ENCODE results near the gene HELZ. TPM values are rescaled to one million over a fixed set of nuclear protein-coding genes. Genes with fewer than 3 reads are reported as not detected.

Gene HELZ
- total and polyA plus RNA-seq, 2 donors (not counting 3 experiments of a cell fraction or from before 2014, with no cell fraction given) = 8.0 to 47.3 TPM

GRCh38 chr17:67049025-67049739 lies 195.8 kb downstream of the HELZ start:
- no peak for TF ChIP-seq POLR2AphosphoS5 (IDR thresholded peaks at IDR 0.05; ENCODE audit: insufficient read depth, low read depth, low read length)
- TF ChIP-seq MAX (IDR thresholded peaks at IDR 0.05; ENCODE audit: insufficient read depth, insufficient read length) = no peak
- TF ChIP-seq FOS (IDR thresholded peaks at IDR 0.05; ENCODE audit: borderline replicate concordance, insufficient read depth, low read length) = no peak
- no peak for TF ChIP-seq GATA2 (IDR thresholded peaks at IDR 0.05; ENCODE audit: insufficient read depth, insufficient read length, low read depth, low read length)
- no peak for TF ChIP-seq MYC (IDR thresholded peaks at IDR 0.05; ENCODE audit: low read depth, low read length)
- TF ChIP-seq JUN (IDR thresholded peaks at IDR 0.05; ENCODE audit: borderline replicate concordance, insufficient read depth, insufficient read length, low read depth) = no peak
- no peak for TF ChIP-seq EZH2 (IDR thresholded peaks at IDR 0.05; ENCODE audit: borderline replicate concordance, low read depth, low read length, severe bottlenecking)
- TF ChIP-seq POLR2A (IDR thresholded peaks at IDR 0.05; ENCODE audit: low read depth, low read length) = no peak
- no peak for TF ChIP-seq CTCF (IDR thresholded peaks at IDR 0.05; ENCODE audit: extremely low read depth in 1 of 2, insufficient read depth in 1 of 2, low read depth in 1 of 2, low read length in 2 of 2)
- H2AFZ ChIP-seq (ENCODE audit: low read depth, low read length) = no peak overlapping the region
- BruUV-seq (replicated peaks) = no TSS peak
- H3K9me1 ChIP-seq (replicated peaks; ENCODE audit: control insufficient read depth, extremely low read depth, insufficient read depth, low read length) = no peaks in the 10 kb centered on the region
- H4K20me1 ChIP-seq (replicated peaks; ENCODE audit: control insufficient read depth, extremely low read depth, insufficient read depth, low read length) = no peaks in the 10 kb centered on the region
- H3K9me3 ChIP-seq (replicated peaks; ENCODE audit: control insufficient read depth, insufficient read depth, low read length) = peaks cover 2% of the 10 kb centered on the region
- dilution Hi-C loops (cut with MboI; ENCODE audit: extremely low pct_ligation_motif_present, low sequenced_read_pairs) (no loop called here), intact Hi-C loops (cut with micrococcal nuclease) (no loop called here)
- no peak overlapping the region for H3K9ac ChIP-seq (replicated peaks; ENCODE audit: extremely low read depth, insufficient read depth, low read length)
- CTCF ChIA-PET = no interaction called here
- no peak for DNase-seq (ENCODE audit: low read depth, low spot score)
- no peaks in the 10 kb centered on the region for H3K79me2 ChIP-seq (ENCODE audit: control insufficient read depth, insufficient read depth, low read length)
- H3K4me1 ChIP-seq (ENCODE audit: control insufficient read depth, extremely low read depth, insufficient read depth, low read length) = no peaks in the 10 kb centered on the region
- FAIRE-seq = no peak
- H3K4me3 ChIP-seq (replicated peaks in 1 of 3; ENCODE audit: insufficient read depth in 1 of 3, low read depth in 1 of 3, low read length in 3 of 3) = no peak overlapping the region
- H3K27ac ChIP-seq (ENCODE audit: insufficient read depth, low read depth, low read length) = no peak overlapping the region
- H3K36me3 ChIP-seq (ENCODE audit: control insufficient read depth in 2 of 2, extremely low read depth in 1 of 2, insufficient read depth in 2 of 2, low read length in 2 of 2) = no peaks in the 10 kb centered on the region
- no peak overlapping the region for H3K4me2 ChIP-seq (ENCODE audit: insufficient read depth, low read length)
- H3K27me3 ChIP-seq (ENCODE audit: control insufficient read depth in 2 of 2, insufficient read depth in 2 of 2, low read length in 2 of 2) = no peaks in the 10 kb centered on the region
- POLR2A ChIA-PET = no interaction called here
